Right lobe of liver (tissue), 4 donors: ENCODE results near the gene KCNIP1.

Experiments
- POLR2A ChIP-seq: fragments of 450-650 bp; IDR thresholded peaks from one replicate; pipeline ENCODE4 v1.6.1; 2017; ENCODE audit warnings: antibody characterized with exemption, mild to moderate bottlenecking
- TF ChIP-seq, protein P1 (sequence below), 4 donors: fragments of 200-600 bp in 3 of 4; fragments of 450-650 bp in 1 of 4; IDR thresholded peaks; one replicate each; pipeline versions ENCODE4 v1.5.1 to v1.8.0; 2016 to 2022; ENCODE audit warnings: antibody characterized with exemption in 4 of 4, mild to moderate bottlenecking in 2 of 4
- donor health status: DM: no; HTN: no; CAD: no.
- donor health status: DM: no; HTN: no; CAD: no.
- donor health status: DM: no; HTN: yes; CAD: no.

GRCh38 chr5:170534177-170534576 lies 30.4 kb downstream of the KCNIP1 start:
- no peak for TF ChIP-seq POLR2A
- TF ChIP-seq, protein P1, sequence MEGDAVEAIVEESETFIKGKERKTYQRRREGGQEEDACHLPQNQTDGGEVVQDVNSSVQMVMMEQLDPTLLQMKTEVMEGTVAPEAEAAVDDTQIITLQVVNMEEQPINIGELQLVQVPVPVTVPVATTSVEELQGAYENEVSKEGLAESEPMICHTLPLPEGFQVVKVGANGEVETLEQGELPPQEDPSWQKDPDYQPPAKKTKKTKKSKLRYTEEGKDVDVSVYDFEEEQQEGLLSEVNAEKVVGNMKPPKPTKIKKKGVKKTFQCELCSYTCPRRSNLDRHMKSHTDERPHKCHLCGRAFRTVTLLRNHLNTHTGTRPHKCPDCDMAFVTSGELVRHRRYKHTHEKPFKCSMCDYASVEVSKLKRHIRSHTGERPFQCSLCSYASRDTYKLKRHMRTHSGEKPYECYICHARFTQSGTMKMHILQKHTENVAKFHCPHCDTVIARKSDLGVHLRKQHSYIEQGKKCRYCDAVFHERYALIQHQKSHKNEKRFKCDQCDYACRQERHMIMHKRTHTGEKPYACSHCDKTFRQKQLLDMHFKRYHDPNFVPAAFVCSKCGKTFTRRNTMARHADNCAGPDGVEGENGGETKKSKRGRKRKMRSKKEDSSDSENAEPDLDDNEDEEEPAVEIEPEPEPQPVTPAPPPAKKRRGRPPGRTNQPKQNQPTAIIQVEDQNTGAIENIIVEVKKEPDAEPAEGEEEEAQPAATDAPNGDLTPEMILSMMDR (IDR thresholded peaks at IDR 0.05) = no peak
